ENCODE data around the gene TXNL4A. TPM values are rescaled to one million over a fixed set of nuclear protein-coding genes. Genes with fewer than 3 reads are reported as not detected.
"Not testable (repeated sequence)": the region's sequence is repeated elsewhere in the genome, so short reads cannot be mapped to it uniquely, and the experiment has no call there.

The TXNL4A gene
- total and polyA plus RNA-seq, 7 experiments from 2014 or later, result 56.9 to 205 (median 72.6) TPM

DNA sequence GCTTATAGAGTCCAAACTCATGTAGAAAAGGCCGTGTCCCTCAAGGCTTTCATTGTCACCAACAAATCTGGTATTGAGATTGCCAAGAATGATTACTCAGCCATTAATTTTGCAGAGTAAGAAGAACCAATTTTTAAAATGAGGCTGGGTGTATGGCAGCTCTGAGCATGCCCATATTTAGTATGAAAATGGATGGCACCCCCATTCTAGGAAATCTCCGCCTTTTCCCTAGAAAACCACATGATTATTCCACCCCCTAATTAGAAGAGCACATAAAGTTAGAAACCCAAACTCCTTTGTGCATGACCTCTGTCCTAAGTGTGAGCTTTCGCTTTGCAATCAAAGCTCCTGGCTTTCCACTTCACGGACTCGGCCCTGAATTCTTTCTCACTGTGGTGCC is 14.1 kb upstream of the TXNL4A start:
- no peak overlapping the region for H3K4me3 ChIP-seq (ENCODE audit: low read length)
- H3K27me3 Mint-ChIP-seq, result no peaks in the 10 kb centered on the region
- no peak for DNase-seq
- H3K27ac ChIP-seq (ENCODE audit: low read depth, low read length), result no peak overlapping the region
- H3K4me1 ChIP-seq (ENCODE audit: control insufficient read depth in 2 of 2, insufficient read depth in 2 of 2, low read length in 2 of 2), result no peaks in the 10 kb centered on the region
- ATAC-seq, result no peak
- peaks cover 0 to 14% (median 0%) of the 10 kb centered on the region in 3 experiments for H3K9me3 ChIP-seq (ENCODE audit: control insufficient read depth in 2 of 3, low read length in 3 of 3)
- H3K27ac Mint-ChIP-seq, result no peak overlapping the region
- H3K36me3 ChIP-seq (ENCODE audit: control insufficient read depth in 2 of 3, insufficient read depth in 3 of 3, low read length in 3 of 3), result no peaks in the 10 kb centered on the region
- H3K4me1 Mint-ChIP-seq, result no peaks in the 10 kb centered on the region
- no peaks in the 10 kb centered on the region for H3K27me3 ChIP-seq (ENCODE audit: control insufficient read depth in 2 of 2, insufficient read depth in 2 of 2, low read length in 2 of 2)
- H3K36me3 Mint-ChIP-seq, result peaks cover 0 to 21% (median 3%) of the 10 kb centered on the region in 5 donors
- H3K9me3 Mint-ChIP-seq, result peaks cover 5 to 47% (median 17%) of the 10 kb centered on the region in 11 donors
- intact Hi-C loops (cut with micrococcal nuclease), result no loop called here
- ChIA-PET POLR2A (no interaction called here), CTCF (no interaction called here)
- H3K4me3 Mint-ChIP-seq, result no peak overlapping the region

DNA sequence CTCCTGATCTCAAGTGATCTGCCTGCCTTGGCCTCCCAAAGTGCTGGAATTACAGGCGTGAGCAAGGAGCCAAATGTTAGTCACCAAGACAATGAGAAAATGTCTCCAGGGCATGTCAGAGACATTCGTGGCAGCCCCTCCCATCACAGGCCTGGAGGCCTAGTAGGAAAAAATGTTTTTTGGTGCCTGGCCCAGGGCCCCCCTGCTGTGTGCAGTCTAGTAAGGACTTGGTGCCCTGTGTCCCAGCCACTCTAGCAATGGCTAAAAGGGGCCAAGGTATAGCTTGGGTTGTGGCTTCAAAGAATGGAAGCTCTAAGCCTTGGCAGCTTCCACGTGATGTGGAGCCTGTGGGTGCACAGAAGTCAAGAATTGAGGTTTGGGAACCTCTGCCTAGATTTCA is 12.5 kb upstream of the TXNL4A start:
- DNase-seq (no peak), ATAC-seq (no peak)
- H3K4me1 ChIP-seq (ENCODE audit: control insufficient read depth in 2 of 2, insufficient read depth in 2 of 2, low read length in 2 of 2), result no peaks in the 10 kb centered on the region
- Mint-ChIP-seq H3K27me3 (no peaks in the 10 kb centered on the region), H3K27ac (no peak overlapping the region), H3K9me3 (peaks cover 5 to 34% (median 12%) of the 10 kb centered on the region in 11 donors), H3K4me3 (no peak overlapping the region), H3K36me3 (peaks cover 0 to 19% (median 3%) of the 10 kb centered on the region in 5 donors), H3K4me1 (no peaks in the 10 kb centered on the region)
- CTCF ChIA-PET, result no interaction called here
- no peak overlapping the region for H3K4me3 ChIP-seq (ENCODE audit: low read length)
- H3K27ac ChIP-seq (ENCODE audit: low read depth, low read length), result no peak overlapping the region
- H3K27me3 ChIP-seq (ENCODE audit: control insufficient read depth in 2 of 2, insufficient read depth in 2 of 2, low read length in 2 of 2), result no peaks in the 10 kb centered on the region
- intact Hi-C loops (cut with micrococcal nuclease), result no loop called here
- peaks cover 0 to 14% (median 0%) of the 10 kb centered on the region in 3 experiments for H3K9me3 ChIP-seq (ENCODE audit: control insufficient read depth in 2 of 3, low read length in 3 of 3)
- no peaks in the 10 kb centered on the region for H3K36me3 ChIP-seq (ENCODE audit: control insufficient read depth in 2 of 3, insufficient read depth in 3 of 3, low read length in 3 of 3)
- POLR2A ChIA-PET, result no interaction called here

DNA sequence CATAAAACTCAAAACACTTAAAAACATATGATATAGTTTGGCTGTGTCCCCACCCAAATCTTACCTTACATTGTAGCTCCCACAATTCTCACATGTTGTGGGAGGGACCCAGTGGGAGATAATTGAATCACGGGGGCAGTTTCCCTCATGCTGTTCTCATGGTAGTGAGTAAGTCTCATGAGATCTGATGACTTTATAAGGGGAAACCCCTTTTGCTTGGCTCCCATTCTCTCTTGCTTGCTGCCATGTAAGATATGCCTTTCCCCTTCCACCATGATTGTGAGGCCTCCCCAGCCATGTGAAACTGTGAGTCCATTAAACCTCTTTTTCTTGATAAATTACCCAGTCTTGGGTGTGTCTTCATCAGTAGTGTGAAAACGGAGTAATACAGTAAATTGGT is 11.3 kb upstream of the TXNL4A start:
- CTCF ChIA-PET; H3K36me3 ChIP-seq (ENCODE audit: control insufficient read depth in 2 of 3, insufficient read depth in 3 of 3, low read length in 3 of 3); intact Hi-C loops (cut with micrococcal nuclease); H3K4me1 ChIP-seq (ENCODE audit: control insufficient read depth in 2 of 2, insufficient read depth in 2 of 2, low read length in 2 of 2); POLR2A ChIA-PET; H3K4me3 Mint-ChIP-seq; H3K4me3 ChIP-seq (ENCODE audit: low read length); DNase-seq; H3K27me3 ChIP-seq (ENCODE audit: control insufficient read depth in 2 of 2, insufficient read depth in 2 of 2, low read length in 2 of 2); H3K4me1 Mint-ChIP-seq; H3K27ac ChIP-seq (ENCODE audit: low read depth, low read length); ATAC-seq; H3K27me3 Mint-ChIP-seq: not testable (repeated sequence)
- H3K9me3 ChIP-seq (ENCODE audit: control insufficient read depth in 2 of 3, low read length in 3 of 3), result peaks cover 0 to 14% (median 0%) of the 10 kb centered on the region in 3 experiments
- H3K36me3 Mint-ChIP-seq, result peaks cover 0 to 17% (median 3%) of the 10 kb centered on the region in 5 donors
- H3K9me3 Mint-ChIP-seq, result peaks cover 5 to 34% (median 12%) of the 10 kb centered on the region in 11 donors
- peak overlapping the region in 1 of 9 donors; percentile 3 for H3K27ac Mint-ChIP-seq

DNA sequence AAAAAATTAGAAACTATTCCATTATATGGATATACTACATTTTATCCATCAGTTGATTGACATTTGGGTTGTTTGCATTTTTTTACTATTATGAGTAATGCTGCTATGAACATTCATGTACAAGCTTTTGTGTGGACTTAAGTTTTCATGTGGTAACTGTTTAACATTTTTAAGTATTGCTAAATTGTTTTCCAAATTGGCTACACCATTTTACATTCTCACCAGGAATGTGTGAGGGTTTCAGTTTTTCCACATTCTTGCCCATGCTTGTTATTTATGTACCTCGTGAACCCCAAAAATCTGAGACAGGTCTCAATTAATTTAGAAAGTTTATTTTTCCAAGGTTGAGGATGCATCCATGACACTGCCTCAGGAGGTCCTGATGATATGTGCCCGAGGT is 3.1 kb upstream of the TXNL4A start:
- H3K27ac ChIP-seq (ENCODE audit: low read depth, low read length), result no peak overlapping the region
- ChIA-PET CTCF (no interaction called here), POLR2A (no interaction called here)
- no peak for ATAC-seq
- peaks cover 13 to 20% (median 16%) of the 10 kb centered on the region in 7 donors for H3K4me1 Mint-ChIP-seq
- peaks cover 0 to 5% (median 0%) of the 10 kb centered on the region in 3 experiments for H3K36me3 ChIP-seq (ENCODE audit: control insufficient read depth in 2 of 3, insufficient read depth in 3 of 3, low read length in 3 of 3)
- H3K9me3 ChIP-seq (ENCODE audit: control insufficient read depth in 2 of 3, low read length in 3 of 3), result no peaks in the 10 kb centered on the region
- no peak overlapping the region for H3K27ac Mint-ChIP-seq
- H3K4me3 ChIP-seq (ENCODE audit: low read length), result no peak overlapping the region
- no peak for DNase-seq
- peaks cover 0 to 5% (median 0%) of the 10 kb centered on the region in 5 donors for H3K36me3 Mint-ChIP-seq
- peaks cover 11 to 18% of the 10 kb centered on the region in 2 donors for H3K4me1 ChIP-seq (ENCODE audit: control insufficient read depth in 2 of 2, insufficient read depth in 2 of 2, low read length in 2 of 2)
- no peak overlapping the region for H3K4me3 Mint-ChIP-seq
- H3K27me3 Mint-ChIP-seq, result peaks cover 0 to 7% (median 0%) of the 10 kb centered on the region in 5 donors
- peaks cover 0 to 1% (median 0%) of the 10 kb centered on the region in 11 donors for H3K9me3 Mint-ChIP-seq
- intact Hi-C loops (cut with micrococcal nuclease), result no loop called here
- H3K27me3 ChIP-seq (ENCODE audit: control insufficient read depth in 2 of 2, insufficient read depth in 2 of 2, low read length in 2 of 2), result no peaks in the 10 kb centered on the region

DNA sequence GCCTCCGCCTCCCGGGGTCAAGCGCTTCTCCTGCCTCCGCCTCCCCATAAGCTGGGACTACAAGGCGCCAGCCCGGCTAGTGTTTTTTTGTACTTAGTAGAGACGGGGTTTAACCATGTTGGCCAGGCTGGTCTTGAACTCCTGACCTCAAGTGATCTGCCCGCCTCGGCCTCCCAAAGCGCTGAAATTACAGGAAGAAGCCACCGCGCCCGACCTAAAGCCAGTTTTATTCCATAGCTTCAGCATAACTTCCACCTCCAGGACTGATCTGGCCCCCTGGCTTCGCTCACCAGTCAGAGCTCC is 783 bp upstream of the TXNL4A start:
- H3K36me3 ChIP-seq (ENCODE audit: control insufficient read depth in 2 of 3, insufficient read depth in 3 of 3, low read length in 3 of 3), result peaks cover 0 to 12% (median 0%) of the 10 kb centered on the region in 3 experiments
- ChIA-PET CTCF (no interaction called here), POLR2A (interaction anchor here (0.6 to 3.3 kb wide), 3 partner anchors 23 to 214 kb away, joined by 3 to 19 read pairs (median 4); partner anchors contain the start of gene HSBP1L1)
- H3K9me3 Mint-ChIP-seq, result peaks cover 0 to 1% (median 0%) of the 10 kb centered on the region in 11 donors
- peaks cover 0 to 11% (median 4%) of the 10 kb centered on the region in 5 donors for H3K36me3 Mint-ChIP-seq
- intact Hi-C loops (cut with micrococcal nuclease), result loop anchor here (2.0 to 10.0 kb wide), 5 partner anchors 194 to 920 kb away; partner anchors contain the start of genes ATP9B (in 1 of the 2) and KCNG2 (in 1 of the 2)
- peak overlapping the region; percentile 80 to 97 (median 92) for H3K4me3 Mint-ChIP-seq
- no peak for DNase-seq
- no peaks in the 10 kb centered on the region for H3K9me3 ChIP-seq (ENCODE audit: control insufficient read depth in 2 of 3, low read length in 3 of 3)
- H3K27ac Mint-ChIP-seq, result peak overlapping the region; percentile 85 to 98 (median 95)
- H3K4me1 Mint-ChIP-seq, result peaks cover 25 to 40% (median 33%) of the 10 kb centered on the region in 7 donors
- ATAC-seq, result no peak
- H3K27me3 ChIP-seq (ENCODE audit: control insufficient read depth in 2 of 2, insufficient read depth in 2 of 2, low read length in 2 of 2), result no peaks in the 10 kb centered on the region
- peaks cover 20 to 23% of the 10 kb centered on the region in 2 donors for H3K4me1 ChIP-seq (ENCODE audit: control insufficient read depth in 2 of 2, insufficient read depth in 2 of 2, low read length in 2 of 2)
- H3K4me3 ChIP-seq (ENCODE audit: low read length), result peak overlapping the region; percentile 94
- H3K27ac ChIP-seq (ENCODE audit: low read depth, low read length), result peak overlapping the region; percentile 93
- peaks cover 0 to 5% (median 0%) of the 10 kb centered on the region in 5 donors for H3K27me3 Mint-ChIP-seq

- no peaks in the 10 kb centered on the region for H3K27me3 ChIP-seq (ENCODE audit: control insufficient read depth in 2 of 2, insufficient read depth in 2 of 2, low read length in 2 of 2)
- Mint-ChIP-seq H3K4me3 (peak overlapping the region; percentile 80 to 97 (median 88)), H3K4me1 (peaks cover 31 to 51% (median 43%) of the 10 kb centered on the region in 7 donors), H3K27me3 (peaks cover 0 to 3% (median 0%) of the 10 kb centered on the region in 5 donors), H3K36me3 (peaks cover 0 to 16% (median 4%) of the 10 kb centered on the region in 5 donors), H3K27ac (peak overlapping the region; percentile 85 to 94 (median 90)), H3K9me3 (peaks cover 0 to 1% (median 0%) of the 10 kb centered on the region in 11 donors)
- peak overlapping the region; percentile 93 for H3K27ac ChIP-seq (ENCODE audit: low read depth, low read length)
- H3K36me3 ChIP-seq (ENCODE audit: control insufficient read depth in 2 of 3, insufficient read depth in 3 of 3, low read length in 3 of 3), result peaks cover 0 to 12% (median 0%) of the 10 kb centered on the region in 3 experiments
- peak overlapping the region; percentile 94 for H3K4me3 ChIP-seq (ENCODE audit: low read length)
- H3K4me1 ChIP-seq (ENCODE audit: control insufficient read depth in 2 of 2, insufficient read depth in 2 of 2, low read length in 2 of 2), result peaks cover 25 to 32% of the 10 kb centered on the region in 2 donors
- intact Hi-C loops (cut with micrococcal nuclease), result loop anchor here (1.0 to 10.0 kb wide), 12 partner anchors 24 to 919 kb away; partner anchors contain the start of genes CTDP1 (in 2 of the 2), HSBP1L1 (in 2 of the 2), RBFA (in 2 of the 2) and SLC66A2 (in 2 of the 2)
- POLR2A ChIA-PET, result interaction anchor here (1.0 to 3.3 kb wide), 6 partner anchors 16 to 308 kb away, joined by 3 to 19 read pairs (median 4); partner anchors contain the start of genes CTDP1, HSBP1L1 and SLC66A2
- no peaks in the 10 kb centered on the region for H3K9me3 ChIP-seq (ENCODE audit: control insufficient read depth in 2 of 3, low read length in 3 of 3)
- ATAC-seq, result peak; percentile 82
- CTCF ChIA-PET, result interaction anchor here (0.5 to 1.0 kb wide), 3 partner anchors 11 to 495 kb away, joined by 3 to 4 read pairs (median 3); no protein-coding TSS in a partner anchor
- peak in 8 of 9 donors; percentile 56 to 71 (median 68) for DNase-seq
Observed at GRCh38 chr18:79988071-79988450, 302 bp downstream of the TXNL4A start.

Measured in naive thymus-derived CD4-positive, alpha-beta T cell (primary cell).